ENCODE data around the gene ADRB2.
A peak's percentile ranks its signal among the peaks of the same experiment; 100 is the strongest.

The ADRB2 gene

DNA sequence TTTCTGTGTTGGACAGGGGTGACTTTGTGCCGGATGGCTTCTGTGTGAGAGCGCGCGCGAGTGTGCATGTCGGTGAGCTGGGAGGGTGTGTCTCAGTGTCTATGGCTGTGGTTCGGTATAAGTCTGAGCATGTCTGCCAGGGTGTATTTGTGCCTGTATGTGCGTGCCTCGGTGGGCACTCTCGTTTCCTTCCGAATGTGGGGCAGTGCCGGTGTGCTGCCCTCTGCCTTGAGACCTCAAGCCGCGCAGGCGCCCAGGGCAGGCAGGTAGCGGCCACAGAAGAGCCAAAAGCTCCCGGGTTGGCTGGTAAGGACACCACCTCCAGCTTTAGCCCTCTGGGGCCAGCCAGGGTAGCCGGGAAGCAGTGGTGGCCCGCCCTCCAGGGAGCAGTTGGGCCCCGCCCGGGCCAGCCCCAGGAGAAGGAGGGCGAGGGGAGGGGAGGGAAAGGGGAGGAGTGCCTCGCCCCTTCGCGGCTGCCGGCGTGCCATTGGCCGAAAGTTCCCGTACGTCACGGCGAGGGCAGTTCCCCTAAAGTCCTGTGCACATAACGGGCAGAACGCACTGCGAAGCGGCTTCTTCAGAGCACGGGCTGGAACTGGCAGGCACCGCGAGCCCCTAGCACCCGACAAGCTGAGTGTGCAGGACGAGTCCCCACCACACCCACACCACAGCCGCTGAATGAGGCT, at the start of gene ADRB2:
TSS of gene ADRB2 (plus strand) at position 559 of the 686 bp plus-strand sequence. CDS start 221 bp downstream, outside the sequence.
- peak; percentile 87 for DNase-seq

DNA sequence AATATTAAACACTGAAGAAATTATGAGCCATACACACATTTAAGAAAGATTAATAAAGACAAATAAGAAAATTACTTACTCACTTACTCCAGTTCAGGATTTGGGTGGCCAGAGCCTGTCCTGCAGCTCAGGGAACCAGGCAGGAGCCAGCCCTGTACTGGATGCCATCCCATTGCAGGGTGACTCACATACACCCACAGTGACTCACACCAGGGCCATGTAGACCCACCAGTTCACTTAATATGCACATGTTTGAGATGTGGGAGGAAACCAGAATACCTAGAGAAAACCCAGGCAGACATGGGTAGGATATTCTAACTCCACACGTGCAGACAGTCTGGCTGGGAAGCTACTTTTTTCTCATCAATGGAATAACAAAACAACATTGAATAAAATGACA, 49.6 kb upstream of the ADRB2 start:
- DNase-seq, result peak; percentile 29

DNA sequence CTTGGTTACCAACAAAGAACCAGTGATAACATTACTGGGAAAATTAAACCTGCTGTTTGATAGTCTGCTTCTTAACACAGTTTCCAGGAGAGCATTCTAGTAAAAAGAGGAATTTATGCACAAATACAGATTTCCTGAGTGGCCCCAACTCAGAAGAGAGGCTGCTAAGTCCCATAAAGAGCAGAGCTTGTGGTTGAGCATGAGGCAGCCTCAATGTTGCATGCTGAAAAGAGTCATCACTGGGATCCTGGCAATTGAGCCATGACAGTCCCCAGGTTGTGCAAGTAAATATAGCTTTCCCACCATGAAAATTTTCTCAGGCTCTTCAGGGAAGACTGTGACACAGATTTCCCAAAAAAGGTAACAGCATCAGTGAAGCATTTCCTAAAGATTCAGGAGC, 47.5 kb upstream of the ADRB2 start:
- no peak for DNase-seq

DNA sequence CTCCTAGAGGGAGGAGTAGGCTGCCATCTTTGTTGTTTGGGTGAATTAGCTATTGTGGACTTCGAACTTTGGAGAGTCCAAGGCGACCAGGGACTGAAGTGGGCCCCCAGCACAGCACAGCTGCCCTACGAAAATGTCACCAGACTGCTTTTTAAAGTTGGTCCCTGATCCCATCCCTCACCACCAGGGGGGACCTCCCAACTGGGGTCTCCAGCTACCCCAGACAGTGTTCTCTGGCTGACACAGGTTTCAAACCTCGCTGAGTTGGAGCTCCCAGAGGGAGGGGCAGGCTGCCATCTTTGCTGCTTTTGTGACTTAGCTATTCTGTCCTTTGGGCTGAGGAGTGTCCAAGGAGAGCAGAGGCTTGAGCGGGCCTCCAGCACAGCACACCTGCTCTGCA, 45.7 kb upstream of the ADRB2 start:
- no peak for DNase-seq

DNA sequence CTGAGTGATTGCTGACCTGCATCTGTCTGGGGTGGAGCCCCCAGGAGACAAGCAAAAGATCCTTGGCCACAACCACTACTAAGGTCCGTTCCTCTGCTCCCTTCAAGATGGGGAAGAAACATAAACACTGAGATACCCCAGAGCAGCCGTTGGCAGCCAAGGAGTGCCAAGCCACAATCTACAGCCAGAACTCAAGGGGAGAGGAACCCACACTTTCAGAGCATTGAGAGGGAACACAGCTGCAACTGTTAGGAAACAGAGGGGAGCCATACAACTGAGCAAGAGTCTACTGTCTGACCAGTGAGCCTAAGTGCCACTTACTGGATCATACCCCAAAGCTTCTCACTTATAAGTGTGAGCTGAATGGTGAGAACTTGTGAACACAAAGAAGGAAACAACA, 44.6 kb upstream of the ADRB2 start:
- DNase-seq, result no peak

DNA sequence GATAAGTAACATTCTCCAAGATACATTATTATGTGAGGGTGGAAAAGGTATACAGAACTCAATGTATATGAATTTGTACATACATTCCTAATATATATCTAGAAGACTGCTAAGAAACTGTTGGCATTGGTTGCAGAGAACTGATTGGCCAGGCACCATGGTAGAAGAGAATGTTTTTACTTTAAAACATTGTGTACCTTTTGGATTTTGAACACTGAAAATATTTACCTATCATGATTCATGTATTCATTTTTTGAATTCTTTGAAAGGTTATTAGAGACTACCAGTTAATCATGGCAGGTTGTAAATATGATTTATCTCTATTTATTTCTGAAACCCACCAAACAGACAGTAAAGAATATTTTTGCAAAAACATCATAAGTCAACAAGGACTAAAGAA, 41.2 kb upstream of the ADRB2 start:
- DNase-seq, result no peak

DNA sequence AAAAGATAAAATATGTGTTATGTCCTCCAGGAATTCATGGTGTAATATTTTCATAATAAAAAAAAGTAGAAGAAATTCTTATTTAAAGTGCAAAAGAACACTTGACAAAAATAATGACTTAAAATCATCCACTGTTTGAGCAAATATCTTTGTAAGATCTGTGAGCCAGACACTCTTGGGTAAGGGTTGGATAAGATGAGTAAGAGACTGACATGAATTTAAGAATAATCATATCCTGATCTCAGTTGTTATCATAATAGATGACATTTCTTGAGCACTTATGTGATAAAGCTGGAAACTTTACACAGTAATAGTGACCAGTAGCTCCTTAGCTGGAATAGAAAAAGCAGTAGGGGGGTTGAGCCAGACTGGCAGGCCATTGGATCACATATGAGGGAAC, 40.0 kb upstream of the ADRB2 start:
- no peak for DNase-seq

DNA sequence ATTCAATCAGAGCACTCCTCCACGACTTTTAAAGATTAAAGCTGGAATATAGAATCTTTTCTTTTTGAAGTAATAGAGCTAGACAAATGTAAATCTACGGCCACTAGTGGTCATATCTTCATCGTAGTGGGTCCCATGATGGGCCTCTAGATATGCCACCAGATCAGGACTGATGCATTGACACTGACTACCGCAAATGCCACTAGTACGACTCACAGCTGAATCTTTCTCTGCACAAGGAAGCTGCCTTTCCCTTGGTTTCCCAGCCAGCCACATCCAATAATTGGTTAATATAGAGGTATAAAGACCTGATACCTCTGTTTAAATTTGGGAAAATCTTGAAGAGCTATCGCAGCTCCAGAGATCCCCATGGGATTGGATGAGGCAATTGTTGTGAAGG, 37.8 kb upstream of the ADRB2 start:
- no peak for DNase-seq

DNA sequence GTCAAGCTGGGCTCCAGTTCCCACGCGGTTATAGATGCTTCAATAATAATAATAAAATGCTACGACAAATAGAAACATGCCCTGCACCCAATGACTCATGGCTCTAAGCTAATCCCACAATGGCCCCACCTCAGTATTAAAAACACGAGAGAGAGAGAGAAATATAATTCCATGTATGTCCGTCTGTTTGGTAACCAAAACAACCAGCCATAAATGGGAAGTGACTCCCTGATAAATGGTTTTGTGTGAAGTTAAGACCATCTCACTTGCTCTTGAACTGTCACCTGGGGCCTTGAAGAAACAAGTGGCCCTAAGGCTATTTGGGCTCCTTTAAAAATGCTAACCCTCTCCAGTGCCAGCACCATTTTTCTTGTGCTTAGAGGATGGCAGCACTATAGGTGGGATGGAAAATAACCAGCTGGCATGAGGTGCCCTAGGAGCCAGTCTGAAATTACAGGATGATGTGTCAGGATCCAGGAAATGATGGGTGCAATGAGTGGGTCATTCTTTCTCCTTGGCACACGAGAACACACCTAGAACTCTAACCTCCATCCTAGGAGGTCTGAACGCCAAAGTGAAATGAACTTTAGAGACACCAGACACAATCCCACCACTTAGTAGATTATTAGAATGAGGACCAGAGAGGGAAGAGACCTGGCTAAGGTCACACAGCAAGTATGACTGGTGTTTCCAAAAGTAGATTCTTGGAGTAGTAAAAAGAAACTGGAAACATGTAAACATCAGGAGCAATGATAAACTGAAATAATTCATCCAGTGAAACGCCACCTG, 35.7 kb upstream of the ADRB2 start:
- no peak for DNase-seq

DNA sequence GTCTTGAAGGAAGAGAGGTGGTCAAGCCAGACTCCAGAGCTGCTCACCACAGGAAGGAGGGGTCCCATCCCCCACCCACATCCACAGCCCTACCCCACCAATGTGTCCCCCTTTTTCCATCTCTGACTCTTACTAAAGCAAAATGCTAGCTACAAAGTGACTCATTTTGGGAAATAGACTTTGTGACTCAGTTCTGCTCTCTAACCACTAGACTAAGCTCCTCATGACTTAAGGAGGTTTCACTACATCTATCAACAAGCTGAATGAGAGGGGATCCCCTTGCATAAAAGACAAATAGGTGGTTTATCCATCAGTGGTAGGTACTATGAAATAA, 35.1 kb upstream of the ADRB2 start:
- DNase-seq, result peak; percentile 55

DNA sequence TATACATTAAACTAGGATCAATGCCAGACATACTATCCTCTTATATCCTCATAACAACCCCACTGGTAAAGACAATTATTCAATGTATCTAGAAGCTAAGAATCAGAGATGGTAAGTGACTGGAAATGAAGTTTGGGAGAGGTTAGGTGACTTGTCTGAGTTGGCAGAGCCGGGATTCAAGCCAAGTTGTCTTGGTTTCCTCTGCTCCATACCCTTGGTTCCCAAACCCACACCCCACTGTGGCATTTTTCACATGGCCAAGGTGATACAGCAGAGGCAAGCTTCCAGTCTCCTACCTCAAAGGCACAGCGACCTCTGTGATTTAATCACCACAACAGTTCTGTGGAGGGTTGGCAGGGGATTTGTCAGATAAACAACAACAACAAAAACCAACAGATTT, 34.7 kb upstream of the ADRB2 start:
- DNase-seq, result no peak

DNA sequence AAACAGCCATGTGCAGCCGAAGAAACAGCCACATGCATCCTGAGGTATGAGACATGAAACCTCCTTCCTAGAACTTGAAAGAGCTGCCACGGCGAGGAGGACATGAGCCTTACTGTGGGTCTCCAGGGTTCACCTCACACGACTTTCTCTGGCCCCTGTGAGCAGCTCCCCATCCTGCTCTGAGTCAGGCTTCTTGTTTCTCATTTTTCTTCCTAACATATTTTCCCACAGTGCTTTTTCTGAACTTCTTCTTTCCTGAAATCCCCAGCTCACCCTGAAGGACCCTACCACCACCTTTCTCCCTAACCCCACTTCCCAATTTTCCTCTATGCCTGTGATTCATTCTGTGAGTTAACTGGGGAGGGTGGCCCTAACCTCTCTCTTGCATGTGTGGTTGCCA, 33.7 kb upstream of the ADRB2 start:
- DNase-seq, result no peak

DNA sequence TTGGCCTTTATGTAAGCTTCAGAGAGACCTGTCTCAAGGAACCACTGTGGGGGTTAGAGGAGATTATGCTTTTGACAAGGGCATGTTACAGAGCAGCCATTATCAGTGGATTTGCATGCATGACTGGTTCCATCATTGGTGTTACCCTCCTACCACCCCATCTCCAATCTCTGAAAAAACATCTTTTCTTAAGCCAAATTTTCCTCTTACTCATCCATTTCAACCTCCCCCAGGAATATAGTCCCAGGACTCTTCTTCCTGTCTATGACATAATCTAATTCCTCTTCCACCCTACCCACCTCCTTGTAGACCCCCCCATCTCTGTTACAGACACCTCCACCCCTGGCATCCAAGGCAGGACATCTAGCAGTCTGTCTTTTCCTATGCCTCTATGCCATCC, 33.1 kb upstream of the ADRB2 start:
- no peak for DNase-seq

DNA sequence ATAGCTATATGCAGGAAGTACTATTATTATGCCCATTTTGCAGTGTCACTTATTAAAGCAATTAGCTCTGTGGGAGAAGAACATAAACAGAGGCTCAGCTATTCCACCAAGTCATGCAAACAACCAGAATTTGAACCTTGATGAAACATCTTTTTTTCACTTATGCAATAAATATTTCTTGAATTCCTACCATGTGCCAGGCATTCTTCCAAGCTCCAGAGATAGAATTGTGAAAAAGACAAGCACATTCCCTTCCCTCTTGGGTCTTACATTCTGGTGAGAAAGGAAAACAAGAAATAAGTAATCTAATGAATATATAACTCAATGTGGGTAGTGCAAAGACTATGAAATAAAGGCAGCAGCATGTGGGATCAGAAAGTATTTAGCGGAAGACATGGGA, 32.1 kb upstream of the ADRB2 start:
- no peak for DNase-seq

DNA sequence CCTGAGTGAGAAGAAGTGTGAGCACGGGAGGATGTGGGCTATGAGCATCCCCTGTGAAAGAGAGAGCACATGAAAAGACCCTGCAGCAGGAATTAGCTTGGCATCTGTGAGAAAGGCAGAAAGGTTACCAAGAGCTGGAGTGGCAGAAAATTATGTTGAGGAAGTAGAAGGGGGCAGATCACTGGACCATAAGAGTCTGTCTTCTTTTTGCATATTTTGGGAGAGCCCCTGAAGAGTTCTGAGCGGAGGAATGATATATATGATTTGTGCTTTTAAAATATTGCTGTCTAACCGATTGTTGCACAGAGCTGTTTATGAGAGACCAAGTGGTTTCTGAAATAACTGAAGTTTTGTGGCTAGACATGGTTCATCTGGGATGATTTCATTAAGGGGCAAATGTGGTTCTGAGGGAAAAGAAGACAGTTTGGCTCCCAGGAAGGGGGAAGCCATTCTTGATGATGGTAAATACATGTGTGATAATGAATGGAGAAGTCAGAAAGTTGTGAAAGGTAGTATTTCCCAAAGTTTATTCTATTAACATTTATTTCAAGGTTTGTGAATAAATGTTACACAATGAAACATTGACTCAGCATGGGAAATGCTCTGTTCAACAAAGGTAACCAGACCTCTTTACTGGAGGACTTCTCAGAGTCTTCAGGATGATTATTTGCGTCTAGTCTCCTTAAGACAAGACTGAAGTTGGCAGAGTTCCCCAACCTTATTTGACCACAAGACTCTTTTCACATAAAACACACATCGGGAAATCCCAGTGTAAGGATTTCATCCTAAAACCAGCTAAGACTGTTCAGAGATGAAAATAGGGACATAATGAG, 31.5 kb upstream of the ADRB2 start:
- no peak for DNase-seq

DNA sequence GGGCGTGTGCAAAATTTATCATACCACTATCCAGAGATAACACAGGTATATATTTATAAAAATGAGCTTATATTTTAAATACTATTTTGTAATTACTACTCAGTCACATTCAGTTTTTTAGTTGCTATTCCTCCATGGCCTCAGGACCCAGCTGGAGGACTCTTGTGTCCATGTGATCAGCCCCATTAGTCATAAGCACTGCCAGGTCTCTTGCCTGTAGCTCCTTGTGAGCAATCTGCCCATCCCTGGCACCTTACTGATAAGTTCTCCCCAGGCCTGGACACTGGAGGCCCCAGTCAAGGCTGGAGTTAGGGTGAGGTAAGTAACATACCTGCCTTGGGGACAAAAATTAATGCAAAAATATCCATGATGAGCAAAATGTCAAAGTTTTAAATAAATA, 29.5 kb upstream of the ADRB2 start:
- DNase-seq, result no peak

DNA sequence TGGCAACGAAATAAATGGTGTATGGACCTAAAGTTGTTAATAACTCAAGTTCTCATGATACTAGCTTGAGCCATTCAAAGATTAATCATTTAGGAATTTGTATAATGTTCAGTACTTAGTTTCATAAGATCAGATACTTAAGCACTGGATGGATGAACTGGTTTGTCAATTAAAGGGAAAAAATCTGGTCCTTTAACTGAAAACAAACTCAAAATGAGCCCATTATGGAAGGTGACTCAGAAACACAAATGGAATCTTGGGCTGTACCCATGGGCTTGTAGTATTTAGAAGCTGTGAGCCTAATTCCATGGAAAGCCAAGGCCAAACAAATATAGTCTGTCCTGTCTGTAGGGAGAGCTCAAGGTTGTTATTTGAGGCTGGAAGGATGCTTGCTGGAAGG, 27.6 kb upstream of the ADRB2 start:
- DNase-seq, result no peak

DNA sequence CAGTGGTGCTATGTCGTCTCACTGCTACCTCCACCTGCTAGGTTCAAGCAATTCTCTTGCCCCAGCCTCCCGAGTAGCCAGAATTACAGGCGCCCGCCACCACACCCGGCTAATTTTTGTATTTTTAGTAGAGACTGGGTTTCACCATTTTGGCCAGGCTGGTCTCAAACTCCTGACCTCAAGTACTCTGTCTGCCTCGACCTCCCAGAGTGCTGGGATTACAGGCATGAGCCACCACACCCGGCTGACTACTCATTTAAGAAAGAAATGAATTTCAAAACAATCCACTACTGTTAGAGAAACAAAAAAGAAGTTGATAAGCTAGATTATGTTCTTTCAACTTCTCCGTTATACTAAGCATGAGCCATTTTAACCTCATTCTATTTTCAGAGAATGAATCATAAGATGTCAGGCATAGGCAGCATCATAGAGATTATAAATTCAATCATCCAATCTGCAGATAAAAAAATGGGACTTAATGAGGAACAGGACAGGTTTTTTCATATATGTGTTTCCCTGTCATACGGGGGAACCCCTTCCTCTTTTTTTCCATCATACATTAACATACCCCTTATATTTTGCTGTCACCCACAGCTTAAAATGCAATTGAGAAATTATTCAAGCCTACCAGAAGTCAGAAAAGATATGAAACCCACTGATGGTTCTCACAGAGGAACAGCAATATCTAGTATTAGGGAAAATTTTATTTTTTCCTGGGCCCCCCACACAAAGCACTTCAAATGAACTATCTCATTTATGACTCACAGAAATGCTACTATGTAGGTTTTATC, 26.5 kb upstream of the ADRB2 start:
- DNase-seq, result peak; percentile 41

DNA sequence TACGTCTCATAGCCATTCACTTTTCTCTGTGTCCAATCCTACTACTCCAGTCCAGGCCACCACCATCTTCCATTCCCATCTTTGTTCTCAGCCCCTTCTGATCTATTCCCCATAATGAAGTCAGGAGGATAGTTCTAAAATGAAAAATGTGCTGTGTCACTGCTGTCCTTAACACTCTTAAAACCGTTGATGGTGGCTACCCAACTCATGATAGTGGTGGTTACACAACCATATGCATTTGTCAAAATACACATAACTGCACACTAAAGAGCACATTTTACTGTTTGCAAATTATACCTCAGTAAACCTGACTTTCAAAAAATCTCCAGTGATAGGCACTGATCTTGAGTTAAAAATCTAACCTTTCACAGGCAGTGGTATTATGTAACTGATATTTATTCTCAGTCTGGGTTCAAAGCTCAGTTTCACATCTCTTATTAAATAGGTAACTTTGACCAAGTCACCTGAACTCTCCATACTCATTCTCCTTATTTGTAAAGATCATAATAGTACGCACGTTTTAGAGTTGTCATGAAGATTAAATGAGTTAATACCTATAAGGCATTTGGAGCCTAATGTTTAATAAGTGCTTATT, 24.6 kb upstream of the ADRB2 start:
- DNase-seq, result no peak

DNA sequence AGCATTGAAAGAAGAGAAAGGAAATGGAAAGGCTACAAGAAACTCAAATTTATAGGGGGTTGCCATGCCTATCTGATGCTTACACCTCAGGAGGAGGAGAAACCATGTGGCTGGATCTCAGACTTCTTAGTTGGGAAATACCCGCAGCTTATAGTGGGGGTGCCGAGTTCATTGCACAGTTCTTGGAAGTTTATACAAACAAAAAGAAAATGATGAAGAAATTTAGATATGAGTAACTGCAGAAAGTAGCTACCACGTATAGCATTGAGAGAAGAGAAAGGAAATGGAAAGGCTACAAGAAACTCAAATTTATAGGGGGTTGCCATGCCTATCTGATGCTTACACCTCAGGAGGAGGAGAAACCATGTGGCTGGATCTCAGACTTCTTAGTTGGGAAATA, 23.0 kb upstream of the ADRB2 start:
- DNase-seq, result peak; percentile 35

DNA sequence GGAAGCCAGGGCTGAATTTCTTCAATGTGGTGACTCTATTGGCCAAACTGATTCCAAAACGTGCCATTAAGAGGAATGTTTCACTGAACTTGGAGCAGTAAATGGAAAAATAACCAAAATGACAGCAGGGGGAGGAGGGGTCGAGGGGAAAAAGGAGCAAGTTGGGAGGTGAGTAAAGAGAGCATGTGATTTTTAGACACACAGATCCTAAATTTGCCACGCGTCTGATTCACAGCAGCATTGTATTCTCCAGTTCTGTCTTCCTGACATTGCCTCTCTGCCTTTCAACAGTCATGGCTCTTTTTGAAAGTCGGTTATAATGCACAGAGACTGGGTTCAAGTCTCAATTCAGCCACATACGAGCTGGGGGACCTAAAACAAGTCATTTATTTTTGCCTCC, 22.0 kb upstream of the ADRB2 start:
- no peak for DNase-seq

Measured in activated CD4-positive, alpha-beta T cell treated with anti-CD3 and anti-CD28 coated beads for 48 hours (primary cell).